HL-60/S4 treated with phorbol 12-myristate 13-acetate at 8.2 ng/mL for 4 days and 3 days (cell line): ENCODE data around the gene MARCKS.

Experiments
- in situ Hi-C: fragments of 300-500 bp; cut with MboI; formaldehyde crosslinking; loops from 2 replicates; pipeline ENCODE4 v1.15.0; 2022; ENCODE audit warnings: low sequenced_read_pairs

The MARCKS gene

DNA sequence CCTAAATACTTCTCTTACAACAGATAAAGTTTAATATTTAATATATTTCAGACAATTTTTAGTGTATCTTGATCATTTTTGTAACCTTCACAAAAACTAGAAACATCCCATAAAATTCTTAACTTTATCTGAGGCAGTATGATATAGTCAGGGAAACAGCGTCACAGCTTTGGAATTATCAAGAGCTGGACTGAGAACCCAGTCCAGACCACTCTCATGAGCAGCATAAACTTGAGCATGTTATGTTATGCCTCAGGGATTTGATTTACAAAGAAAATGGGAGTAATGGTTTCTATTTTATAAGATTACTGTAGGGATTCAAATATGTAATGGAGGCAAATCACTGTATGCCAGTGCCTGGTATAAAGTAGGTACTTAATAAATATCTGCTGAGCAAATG, 8.3 kb upstream of the MARCKS start:
- in situ Hi-C loops: no loop called here

DNA sequence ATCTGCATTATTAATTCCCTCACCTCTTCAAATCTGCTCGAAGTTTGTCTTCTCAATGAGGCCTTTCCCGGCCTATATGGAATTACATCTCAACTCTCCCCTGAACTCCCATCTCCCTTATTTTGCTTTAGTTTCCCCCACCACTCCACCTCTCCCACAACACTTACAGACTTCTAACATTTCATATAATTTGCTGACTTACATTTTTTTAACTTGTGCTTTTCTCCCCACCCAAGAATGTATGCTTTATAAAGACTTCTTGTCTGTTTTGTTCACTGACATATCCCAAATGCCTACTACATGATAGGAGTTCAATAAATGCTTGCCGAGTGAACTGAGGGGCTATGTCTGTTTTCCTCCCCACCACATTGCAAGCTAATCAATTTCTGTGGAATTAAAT, 3.9 kb upstream of the MARCKS start:
- in situ Hi-C loops: no loop called here

DNA sequence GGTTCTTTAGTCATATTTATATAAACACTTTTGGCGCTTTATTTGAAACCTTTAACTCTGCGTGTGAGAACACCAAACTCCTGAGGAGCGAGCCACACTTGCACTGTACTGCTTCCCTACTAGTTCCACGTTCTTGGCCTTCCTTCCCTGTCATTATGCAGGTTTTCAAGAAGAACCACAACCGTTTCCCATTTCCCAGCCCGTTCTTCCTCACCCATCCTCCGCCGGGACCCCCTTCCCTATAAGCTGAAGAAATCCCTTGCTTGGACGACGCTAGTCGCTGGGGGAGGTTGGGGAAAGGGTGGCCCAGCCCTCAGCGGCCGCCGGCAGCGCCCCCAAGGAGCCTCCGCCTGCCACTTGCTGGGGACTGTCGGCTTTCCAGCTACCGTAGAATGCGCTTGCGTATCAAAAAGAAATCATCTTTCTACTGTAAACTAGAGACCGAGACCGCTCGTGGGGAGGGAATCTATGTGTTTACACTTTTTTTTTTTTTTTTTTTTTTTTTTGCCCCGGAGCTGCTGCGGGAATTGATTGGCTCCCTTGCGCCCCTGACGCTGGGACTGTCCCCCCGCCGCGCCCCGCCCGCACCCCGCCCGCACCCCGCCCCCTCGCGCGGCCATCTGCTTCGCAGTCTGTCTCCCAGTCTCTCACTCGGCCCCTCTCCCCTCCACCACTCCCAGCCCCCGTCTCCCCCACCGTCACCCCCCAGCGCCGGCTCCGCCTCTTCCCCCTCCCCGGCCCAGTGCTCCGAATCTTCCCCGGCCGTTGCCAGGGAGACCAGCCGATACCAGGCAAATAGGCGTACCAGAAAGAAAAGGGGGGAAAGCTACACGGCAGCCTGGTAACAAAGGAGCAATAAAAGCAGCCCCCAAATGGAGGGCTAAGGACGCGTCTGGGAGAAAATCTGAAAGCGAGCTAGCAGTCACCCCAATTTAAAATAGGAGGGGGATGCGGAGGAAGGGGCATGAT, 2.3 kb upstream of the MARCKS start:
- in situ Hi-C loops: no loop called here

DNA sequence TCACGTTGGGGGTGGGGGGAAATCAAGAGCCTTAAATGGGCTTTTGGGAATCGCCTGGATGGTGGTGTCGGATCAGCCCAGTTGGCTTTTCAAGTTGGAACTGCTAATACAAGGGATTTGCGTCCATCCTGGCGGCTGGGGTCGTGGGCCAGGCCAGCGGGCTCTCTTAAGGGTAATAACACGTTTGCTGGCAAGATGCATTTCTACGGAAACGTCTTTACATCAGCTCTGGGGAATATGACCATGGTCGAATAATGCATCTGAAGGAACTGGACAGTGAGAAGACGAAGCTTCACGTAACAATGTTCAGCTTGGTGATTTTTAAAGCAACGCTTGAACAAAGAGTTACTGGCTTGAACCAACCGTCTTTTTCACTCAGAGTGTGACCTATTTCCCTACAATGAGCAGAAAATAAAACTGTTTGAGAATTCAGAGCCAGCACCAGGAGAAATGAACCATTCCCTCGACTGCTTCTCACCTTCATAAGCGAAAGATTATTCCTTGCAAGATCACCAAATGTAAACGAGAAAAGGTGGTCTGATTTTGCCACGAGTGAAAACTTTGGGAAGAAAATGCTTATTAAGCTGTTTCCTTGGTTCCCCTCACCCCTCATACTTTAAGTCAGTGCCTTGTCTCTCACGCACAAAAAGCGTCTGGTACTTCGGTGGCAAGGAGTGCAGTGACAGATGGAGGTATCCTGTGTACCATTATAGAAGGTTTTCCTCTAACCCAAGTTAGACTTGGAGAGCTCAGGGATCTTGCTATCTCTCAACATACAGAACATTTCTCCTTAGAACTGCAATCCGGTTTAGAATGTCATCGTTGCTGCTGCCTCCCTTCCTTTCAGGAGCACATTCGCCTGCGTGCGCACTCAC, 1.4 kb upstream of the MARCKS start:
- in situ Hi-C loops: no loop called here

DNA sequence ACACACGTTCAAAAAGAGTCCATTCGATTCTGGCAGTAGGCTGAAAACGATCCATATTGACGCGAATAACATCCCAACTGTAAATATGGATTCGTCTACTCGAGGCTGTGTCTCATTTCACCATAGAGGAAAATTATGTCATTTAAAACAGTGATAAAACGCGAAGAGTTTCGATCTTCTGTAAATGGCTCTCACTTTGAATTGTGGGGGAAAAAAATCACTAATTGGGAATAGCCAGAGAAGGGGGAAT, 845 bp upstream of the MARCKS start:
- in situ Hi-C loops: no loop called here

DNA sequence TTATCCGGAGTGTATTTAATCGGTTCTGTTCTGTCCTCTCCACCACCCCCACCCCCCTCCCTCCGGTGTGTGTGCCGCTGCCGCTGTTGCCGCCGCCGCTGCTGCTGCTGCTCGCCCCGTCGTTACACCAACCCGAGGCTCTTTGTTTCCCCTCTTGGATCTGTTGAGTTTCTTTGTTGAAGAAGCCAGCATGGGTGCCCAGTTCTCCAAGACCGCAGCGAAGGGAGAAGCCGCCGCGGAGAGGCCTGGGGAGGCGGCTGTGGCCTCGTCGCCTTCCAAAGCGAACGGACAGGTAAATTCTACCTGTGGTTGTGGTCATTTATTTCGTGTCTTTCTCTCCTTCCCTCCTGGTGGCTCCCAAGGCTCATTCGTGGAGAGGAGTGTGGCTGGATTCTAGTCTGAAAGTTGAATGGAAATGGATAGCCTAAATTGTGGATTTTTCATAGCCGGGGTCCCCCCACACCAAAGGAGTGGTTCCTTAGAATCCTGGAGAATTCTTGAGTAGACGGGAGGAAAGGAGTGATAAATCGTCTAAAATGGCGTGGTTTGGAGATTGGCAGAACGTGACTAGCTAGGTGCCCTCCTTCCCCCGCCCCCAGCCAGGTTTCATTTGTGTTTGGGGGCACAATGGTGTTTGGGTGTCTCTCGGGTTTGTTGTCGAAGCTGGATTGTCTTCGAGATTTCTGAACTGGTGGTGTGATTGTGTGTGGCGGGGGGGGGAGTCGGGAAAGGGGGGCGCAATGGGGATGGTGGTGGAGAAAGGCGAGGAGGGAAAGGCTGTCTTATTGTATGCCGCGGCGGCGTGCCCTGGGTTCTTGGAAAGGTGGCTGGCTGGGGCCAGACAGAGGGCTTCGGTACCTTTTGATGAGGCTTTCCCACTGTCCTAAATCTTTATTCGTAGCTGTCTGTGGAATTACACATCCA, 673 bp downstream of the MARCKS start:
- in situ Hi-C loops: no loop called here

DNA sequence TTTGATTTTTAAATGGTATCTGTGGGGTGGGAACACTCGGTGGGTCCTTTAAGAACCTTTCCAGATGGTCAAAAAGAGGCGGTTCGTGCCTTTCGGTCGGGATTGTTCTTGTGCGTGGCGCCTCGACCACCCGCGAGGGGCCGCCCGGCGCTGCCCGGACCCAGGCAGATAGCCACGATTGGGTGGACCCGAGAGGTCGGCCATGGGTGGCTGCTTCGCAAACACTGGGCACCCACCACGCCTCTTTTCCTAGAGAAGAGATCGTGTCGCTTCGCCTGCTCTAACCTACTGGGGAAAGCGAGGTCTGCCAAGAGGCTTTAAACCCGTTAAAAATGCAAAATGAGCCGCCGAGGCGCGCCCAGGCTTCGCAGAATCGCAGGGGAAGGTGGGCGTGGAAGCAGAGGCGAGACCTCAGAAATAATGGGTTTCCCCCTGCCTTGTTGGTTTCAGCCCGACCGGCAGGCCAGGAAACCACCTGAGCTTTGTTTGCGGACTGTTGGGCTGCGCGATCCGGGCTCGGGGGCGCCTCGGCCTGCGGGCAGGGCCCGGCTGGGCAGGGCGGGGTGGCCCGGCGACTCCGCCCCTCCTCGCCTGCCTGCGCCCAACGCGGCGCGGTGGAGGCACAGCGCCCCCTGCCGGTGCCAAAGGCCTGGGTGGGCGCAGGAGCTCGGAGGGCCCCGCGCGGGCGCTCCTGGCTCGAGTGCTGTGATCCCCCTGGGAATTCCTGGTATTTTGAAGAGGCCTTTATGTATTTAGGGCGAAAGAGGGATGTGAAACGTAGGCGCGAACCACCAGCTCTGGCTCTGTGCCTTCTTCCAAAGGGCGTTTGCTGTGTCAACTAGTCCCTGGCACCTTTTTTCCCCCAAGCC, 1.6 kb downstream of the MARCKS start:
- in situ Hi-C loops: no loop called here

DNA sequence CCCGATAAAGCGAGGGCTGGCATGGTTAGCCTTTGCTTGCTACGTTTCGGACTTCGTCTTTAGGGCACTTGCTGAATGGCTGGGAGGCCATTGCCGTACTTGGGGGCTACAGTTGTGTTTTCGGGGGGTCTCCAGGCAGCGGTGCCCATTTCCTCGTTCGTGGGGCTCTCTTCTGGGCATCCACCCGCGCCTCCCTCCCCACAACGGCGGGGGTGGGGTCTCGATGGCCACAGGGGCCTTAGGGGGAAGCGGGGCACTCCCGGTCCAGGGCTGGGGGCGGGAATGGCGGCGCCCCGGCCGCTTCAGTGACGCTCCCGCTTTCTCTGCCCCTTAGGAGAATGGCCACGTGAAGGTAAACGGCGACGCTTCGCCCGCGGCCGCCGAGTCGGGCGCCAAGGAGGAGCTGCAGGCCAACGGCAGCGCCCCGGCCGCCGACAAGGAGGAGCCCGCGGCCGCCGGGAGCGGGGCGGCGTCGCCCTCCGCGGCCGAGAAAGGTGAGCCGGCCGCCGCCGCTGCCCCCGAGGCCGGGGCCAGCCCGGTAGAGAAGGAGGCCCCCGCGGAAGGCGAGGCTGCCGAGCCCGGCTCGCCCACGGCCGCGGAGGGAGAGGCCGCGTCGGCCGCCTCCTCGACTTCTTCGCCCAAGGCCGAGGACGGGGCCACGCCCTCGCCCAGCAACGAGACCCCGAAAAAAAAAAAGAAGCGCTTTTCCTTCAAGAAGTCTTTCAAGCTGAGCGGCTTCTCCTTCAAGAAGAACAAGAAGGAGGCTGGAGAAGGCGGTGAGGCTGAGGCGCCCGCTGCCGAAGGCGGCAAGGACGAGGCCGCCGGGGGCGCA, 2.4 kb downstream of the MARCKS start:
- in situ Hi-C loops: no loop called here

DNA sequence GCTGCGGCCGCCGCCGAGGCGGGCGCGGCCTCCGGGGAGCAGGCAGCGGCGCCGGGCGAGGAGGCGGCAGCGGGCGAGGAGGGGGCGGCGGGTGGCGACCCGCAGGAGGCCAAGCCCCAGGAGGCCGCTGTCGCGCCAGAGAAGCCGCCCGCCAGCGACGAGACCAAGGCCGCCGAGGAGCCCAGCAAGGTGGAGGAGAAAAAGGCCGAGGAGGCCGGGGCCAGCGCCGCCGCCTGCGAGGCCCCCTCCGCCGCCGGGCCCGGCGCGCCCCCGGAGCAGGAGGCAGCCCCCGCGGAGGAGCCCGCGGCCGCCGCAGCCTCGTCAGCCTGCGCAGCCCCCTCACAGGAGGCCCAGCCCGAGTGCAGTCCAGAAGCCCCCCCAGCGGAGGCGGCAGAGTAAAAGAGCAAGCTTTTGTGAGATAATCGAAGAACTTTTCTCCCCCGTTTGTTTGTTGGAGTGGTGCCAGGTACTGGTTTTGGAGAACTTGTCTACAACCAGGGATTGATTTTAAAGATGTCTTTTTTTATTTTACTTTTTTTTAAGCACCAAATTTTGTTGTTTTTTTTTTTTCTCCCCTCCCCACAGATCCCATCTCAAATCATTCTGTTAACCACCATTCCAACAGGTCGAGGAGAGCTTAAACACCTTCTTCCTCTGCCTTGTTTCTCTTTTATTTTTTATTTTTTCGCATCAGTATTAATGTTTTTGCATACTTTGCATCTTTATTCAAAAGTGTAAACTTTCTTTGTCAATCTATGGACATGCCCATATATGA, 3.2 kb downstream of the MARCKS start:
- in situ Hi-C loops: no loop called here

DNA sequence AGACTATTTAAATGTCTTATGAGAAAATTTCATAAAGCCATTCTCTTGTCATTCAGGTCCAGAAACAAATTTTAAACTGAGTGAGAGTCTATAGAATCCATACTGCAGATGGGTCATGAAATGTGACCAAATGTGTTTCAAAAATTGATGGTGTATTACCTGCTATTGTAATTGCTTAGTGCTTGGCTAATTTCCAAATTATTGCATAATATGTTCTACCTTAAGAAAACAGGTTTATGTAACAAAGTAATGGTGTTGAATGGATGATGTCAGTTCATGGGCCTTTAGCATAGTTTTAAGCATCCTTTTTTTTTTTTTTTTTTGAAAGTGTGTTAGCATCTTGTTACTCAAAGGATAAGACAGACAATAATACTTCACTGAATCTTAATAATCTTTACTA, 5.0 kb downstream of the MARCKS start:
- in situ Hi-C loops: no loop called here

DNA sequence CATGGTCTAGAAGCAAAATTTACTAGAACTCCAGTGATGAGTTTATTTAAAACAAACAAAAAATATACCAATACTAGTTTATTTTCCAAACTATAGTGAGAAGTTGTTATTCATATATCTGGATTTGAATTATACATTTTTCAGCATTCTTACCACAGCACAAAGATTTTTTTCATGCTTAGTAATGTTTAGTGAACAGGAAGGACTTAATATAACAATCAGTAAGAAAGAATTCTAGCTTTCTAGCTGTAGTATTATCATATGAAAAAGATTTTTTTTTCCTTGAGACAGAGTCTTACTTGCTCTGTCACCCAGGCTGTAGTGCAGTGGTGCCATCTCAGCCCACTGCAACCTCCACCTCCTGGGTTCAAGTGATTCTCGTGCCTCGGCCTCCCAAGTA, 13.8 kb downstream of the MARCKS start:
- in situ Hi-C loops: no loop called here

DNA sequence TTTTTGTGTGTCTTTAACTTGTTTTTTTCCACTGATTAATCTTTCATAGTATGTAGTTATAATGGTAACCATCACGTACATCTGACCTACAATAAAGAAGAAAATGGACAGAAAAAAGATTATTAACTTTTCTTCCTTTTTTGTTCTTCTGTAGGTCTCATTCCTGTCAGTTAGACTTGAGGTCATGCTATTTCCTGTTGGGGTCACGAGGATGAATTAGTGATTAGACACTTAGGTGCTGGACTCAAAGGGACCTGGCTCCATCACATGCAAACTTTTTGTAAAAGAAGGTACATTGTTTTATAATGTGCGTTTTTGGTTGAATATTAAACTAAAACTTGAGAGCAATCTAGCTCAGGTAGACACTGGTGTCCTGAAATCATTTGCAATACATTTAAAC, 14.8 kb downstream of the MARCKS start:
- in situ Hi-C loops: no loop called here

DNA sequence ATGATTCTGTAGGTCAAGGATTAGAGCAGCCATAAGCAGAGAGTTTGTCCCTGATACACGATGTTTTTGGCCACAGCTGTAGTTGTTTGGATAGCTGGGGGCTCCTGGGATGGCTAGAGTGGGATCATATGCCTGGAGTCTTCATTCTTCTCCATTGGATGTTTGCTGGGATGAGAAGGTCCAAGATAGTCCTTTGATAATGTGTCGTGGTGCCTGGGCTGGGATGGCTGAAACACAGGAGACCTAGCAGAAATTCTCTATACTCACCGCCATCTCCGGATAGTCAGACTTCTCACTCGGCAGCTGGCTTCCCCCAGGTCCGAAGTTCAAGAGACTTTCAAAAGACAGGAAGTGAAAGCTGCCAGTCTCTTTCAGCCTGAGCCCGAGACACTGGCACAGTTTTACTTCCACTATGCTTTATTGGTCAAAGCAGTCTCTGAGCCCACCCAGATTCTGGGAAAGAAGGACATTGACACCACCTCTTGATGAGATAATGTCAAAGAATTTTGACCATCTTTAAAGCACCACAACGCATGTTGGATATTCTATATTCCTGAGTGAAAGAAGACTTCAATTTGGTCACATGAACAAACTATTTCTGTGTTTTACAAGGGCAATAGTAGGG, 16.0 kb downstream of the MARCKS start:
- in situ Hi-C loops: no loop called here

DNA sequence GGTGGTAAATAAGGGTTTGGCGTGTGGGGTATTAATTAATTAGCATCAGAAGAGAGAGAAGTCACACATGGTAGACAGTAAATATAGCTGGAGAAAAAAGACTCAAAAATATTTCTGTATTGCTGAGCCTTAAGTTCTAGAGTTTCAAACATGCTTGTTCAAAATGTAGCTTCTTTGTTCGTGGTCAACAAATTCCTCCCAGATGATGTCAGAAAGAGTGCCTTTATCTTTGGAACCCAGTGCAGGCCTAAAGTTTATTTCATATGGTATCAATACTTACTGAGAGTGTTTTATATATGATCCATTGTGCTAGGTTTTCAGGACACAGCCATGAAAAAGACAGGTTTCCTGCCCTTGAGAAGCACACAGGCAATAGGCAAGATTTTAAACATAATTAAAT, 18.3 kb downstream of the MARCKS start:
- in situ Hi-C loops: no loop called here

DNA sequence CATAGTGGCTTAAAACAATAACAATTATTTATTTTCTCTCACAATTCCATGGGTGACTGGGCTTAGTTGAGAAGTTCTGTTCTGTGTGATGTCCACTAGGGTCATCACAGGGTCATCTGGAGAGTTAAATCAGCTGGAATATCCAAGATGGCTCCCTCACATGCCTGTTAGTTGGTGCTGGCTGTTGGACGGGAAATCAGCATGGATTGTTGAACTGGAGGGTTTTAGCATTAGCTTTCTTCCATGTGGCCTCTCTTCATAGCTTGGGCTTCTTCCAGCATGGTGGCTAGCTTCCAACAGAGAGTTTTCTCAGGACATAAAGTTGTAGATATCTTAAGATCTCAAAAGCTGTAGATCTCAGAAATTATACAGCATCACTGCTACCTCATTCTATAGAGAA, 19.6 kb downstream of the MARCKS start:
- in situ Hi-C loops: no loop called here

DNA sequence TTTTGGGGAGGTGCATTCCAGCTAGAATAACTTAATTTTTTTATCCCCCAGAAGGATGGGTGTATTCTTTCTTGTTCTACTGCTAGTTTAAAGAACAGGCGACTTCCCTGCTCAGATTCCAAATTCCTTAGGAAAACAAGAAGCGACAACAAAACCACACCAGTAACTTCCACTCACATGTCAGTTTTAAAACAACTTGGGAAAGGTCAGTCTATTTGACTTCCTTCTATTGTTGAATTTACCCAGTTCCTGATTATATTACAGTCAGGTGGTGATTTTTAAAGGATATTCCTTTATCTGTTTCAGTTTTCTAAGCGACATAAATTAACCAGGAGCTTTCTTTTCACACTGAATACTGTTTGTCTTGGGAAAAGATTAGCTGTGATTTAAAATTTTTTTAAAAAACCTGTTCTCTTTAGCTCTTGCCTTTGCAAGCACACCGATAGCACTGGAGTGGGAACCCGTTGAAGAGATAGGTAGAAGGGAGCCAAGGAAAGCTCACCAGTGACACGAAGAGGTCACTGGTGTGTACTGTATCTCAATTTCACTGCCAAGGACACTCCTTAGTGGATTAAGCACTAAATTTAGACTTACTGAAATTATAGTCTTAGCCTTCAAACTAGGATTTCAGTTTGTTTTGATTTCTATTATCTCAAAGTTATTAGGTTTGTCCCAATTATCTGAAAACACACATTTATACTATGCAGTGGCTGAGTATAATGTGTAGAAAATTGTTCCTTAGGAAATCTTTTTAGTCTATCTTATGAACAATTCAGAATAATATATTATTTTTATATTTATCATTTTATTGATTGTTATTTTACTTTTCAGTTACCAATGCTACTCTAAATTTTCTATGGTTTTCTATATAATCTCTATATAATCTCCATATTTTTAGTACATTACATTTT, 22.3 kb downstream of the MARCKS start:
- in situ Hi-C loops: no loop called here

DNA sequence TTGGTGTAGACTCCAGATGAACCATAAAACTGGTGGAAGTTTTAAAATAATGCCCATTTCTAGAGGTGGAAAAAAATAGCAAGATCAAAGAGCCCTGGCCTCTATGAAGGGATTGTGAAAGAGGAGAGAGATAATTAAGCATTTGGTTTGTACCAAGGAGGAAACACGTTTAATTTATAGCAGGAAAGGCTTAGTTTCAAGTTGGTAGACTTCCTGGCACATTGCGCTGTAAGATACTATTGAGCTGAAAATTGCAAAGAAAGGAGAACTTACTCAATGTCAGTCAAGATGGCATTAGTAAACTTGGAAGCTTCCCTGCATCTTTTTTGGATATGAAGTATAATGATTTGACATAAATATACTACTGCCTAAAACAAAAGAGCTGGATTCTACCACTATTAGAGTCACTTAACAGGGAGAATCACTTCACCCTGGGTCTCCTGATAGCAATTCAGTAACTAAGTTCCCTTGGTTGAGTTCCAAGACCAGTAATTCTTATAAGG, 24.4 kb downstream of the MARCKS start:
- in situ Hi-C loops: no loop called here
